Measurements from ENCODE around the gene HYAL3. TPM values are rescaled to one million over a fixed set of nuclear protein-coding genes. Genes with fewer than 3 reads are reported as not detected.

Gene HYAL3
- total and polyA plus RNA-seq, 2 of the 13 experiments (the other 11 are each of a cell fraction or from before 2014, with no cell fraction given), result 5.5 to 10.4 TPM

DNA sequence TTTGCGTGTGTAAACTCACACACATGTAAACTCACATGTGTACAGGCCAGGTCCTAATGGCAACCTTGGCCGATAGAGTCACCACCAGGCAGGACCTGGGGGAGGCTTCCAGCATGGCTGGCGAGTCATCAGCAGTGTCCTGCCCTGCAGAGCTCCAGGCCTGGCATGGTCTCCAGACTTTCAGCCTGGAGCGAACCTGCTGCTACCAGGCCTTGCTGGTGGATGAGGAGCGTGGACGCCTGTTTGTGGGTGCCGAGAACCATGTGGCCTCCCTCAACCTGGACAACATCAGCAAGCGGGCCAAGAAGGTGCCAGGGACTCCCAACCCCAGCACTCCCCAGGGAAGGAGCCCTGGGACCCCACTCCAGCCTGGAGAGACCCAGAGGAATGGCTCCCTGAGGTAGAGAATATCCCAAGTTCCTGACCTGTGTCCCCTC lies 29.2 kb downstream of the HYAL3 start:
- Histone ChIP-seq H3K36me3 (replicated peaks in 1 of 2; ENCODE audit: control insufficient read depth in 1 of 2, insufficient read depth in 2 of 2, low read length in 2 of 2) (peaks cover 4 to 13% of the 10 kb centered on the region in 2 experiments), H3K4me1 (ENCODE audit: insufficient read depth, low read length) (peaks cover 84% of the 10 kb centered on the region), H3K4me3 (replicated peaks in 1 of 3; ENCODE audit: insufficient read depth in 1 of 3, low read depth in 2 of 3, low read length in 3 of 3) (peak overlapping the region; percentile 71 to 88 (median 83)), H3K4me2 (ENCODE audit: low read depth, low read length) (peak overlapping the region; percentile 98), H3K9ac (ENCODE audit: insufficient read depth, low read depth, low read length) (peak overlapping the region; percentile 94), H3K9me3 (ENCODE audit: low read length) (no peaks in the 10 kb centered on the region), H3K27ac (ENCODE audit: extremely low read length, insufficient read depth, low read length) (peak overlapping the region; percentile 88), H3K27me3 (ENCODE audit: control insufficient read depth in 1 of 2, insufficient read depth in 2 of 2, low read length in 2 of 2) (no peaks in the 10 kb centered on the region; a peak in 1 of 5 replicates), H2AFZ (ENCODE audit: low read length) (no peak overlapping the region), H4K20me1 (ENCODE audit: insufficient read depth, low read length) (no peaks in the 10 kb centered on the region; the same call in 1 of the 2 replicates), H3K79me2 (ENCODE audit: insufficient read depth, low read length) (peaks cover 33% of the 10 kb centered on the region)
- FAIRE-seq (no peak), ATAC-seq (no peak), DNase-seq (ENCODE audit: low spot score) (no peak)
- POLR2A ChIA-PET, result interaction anchor here (1.0 to 5.5 kb wide), 13 partner anchors 9 to 74 kb away, joined by 3 to 155 read pairs (median 11); partner anchors contain the start of genes GNAI2, HYAL2, HYAL3 and LSMEM2
- in situ Hi-C loops (cut with HindIII; ENCODE audit: extremely low pct_ligation_motif_present, low pct_unique_long_range_greater_than_20kb) (loop anchor here (5.0 to 10.0 kb wide), 2 partner anchors 43 to 75 kb away; partner anchors contain the start of gene GNAT1), intact Hi-C loops (cut with micrococcal nuclease; ENCODE audit: unreplicated experiment) (loop anchor here (5.0 kb wide), 2 partner anchors 43 to 78 kb away; partner anchors contain the start of gene GNAT1)
- 6% methylated on average over 5 of the region's 8 CpGs for WGBS (ENCODE audit: low lambda C conversion rate)
- BruUV-seq (replicated peaks), result no TSS peak
- CTCF ChIA-PET (ENCODE audit: low intra/inter-chr PET ratio, low total read pairs), result interaction anchor here (1.2 to 6.4 kb wide), 2 partner anchors 9 to 43 kb away, joined by 3 to 63 read pairs; no protein-coding TSS in a partner anchor
- 0 out of 2 replicates have a peak, but pooled peaks have one; percentile 33 for TF ChIP-seq ZNF232 (CRISPR knock-in tag; IDR thresholded peaks at IDR 0.05; ENCODE audit: borderline replicate concordance)
- peak; percentile 44; the same call in 1 of the 2 replicates for TF ChIP-seq ARNTL (CRISPR knock-in tag; IDR thresholded peaks at IDR 0.05)
- 0 out of 2 replicates have a peak, but pooled peaks have one; percentile 58 for TF ChIP-seq PAWR (CRISPR knock-in tag; IDR thresholded peaks at IDR 0.05; ENCODE audit: borderline replicate concordance)
- TF ChIP-seq, protein P1, sequence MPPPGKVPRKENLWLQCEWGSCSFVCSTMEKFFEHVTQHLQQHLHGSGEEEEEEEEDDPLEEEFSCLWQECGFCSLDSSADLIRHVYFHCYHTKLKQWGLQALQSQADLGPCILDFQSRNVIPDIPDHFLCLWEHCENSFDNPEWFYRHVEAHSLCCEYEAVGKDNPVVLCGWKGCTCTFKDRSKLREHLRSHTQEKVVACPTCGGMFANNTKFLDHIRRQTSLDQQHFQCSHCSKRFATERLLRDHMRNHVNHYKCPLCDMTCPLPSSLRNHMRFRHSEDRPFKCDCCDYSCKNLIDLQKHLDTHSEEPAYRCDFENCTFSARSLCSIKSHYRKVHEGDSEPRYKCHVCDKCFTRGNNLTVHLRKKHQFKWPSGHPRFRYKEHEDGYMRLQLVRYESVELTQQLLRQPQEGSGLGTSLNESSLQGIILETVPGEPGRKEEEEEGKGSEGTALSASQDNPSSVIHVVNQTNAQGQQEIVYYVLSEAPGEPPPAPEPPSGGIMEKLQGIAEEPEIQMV (CRISPR knock-in tag; IDR thresholded peaks at IDR 0.05; ENCODE audit: low read depth), result peak; percentile 58; the same call in 1 of the 2 replicates
- TF ChIP-seq RXRA (CRISPR knock-in tag; IDR thresholded peaks at IDR 0.05), result peak; percentile 20; the same call in 1 of the 2 replicates
- peak; percentile 1; the same call in 1 of the 2 replicates for TF ChIP-seq KDM5B (CRISPR knock-in tag; IDR thresholded peaks at IDR 0.05; ENCODE audit: borderline replicate concordance)
- TF ChIP-seq MXI1 (IDR thresholded peaks at IDR 0.05; ENCODE audit: borderline replicate concordance, low read depth, low read length), result 0 out of 3 replicates have a peak, but pooled peaks have one; percentile 4
- TF ChIP-seq ZNF343 (CRISPR knock-in tag; IDR thresholded peaks at IDR 0.05), result peak; percentile 59; the same call in 1 of the 2 replicates
- TF ChIP-seq FOXC1 (CRISPR knock-in tag; IDR thresholded peaks at IDR 0.05; ENCODE audit: borderline replicate concordance), result 0 out of 2 replicates have a peak, but pooled peaks have one; percentile 15
- TF ChIP-seq ZFP62 (CRISPR knock-in tag; IDR thresholded peaks at IDR 0.05), result no peak
- TF ChIP-seq, protein P2, sequence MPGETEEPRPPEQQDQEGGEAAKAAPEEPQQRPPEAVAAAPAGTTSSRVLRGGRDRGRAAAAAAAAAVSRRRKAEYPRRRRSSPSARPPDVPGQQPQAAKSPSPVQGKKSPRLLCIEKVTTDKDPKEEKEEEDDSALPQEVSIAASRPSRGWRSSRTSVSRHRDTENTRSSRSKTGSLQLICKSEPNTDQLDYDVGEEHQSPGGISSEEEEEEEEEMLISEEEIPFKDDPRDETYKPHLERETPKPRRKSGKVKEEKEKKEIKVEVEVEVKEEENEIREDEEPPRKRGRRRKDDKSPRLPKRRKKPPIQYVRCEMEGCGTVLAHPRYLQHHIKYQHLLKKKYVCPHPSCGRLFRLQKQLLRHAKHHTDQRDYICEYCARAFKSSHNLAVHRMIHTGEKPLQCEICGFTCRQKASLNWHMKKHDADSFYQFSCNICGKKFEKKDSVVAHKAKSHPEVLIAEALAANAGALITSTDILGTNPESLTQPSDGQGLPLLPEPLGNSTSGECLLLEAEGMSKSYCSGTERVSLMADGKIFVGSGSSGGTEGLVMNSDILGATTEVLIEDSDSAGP (CRISPR knock-in tag; IDR thresholded peaks at IDR 0.05; ENCODE audit: borderline replicate concordance), result no peak; the same call in 1 of the 2 replicates
- TF ChIP-seq, protein P3, sequence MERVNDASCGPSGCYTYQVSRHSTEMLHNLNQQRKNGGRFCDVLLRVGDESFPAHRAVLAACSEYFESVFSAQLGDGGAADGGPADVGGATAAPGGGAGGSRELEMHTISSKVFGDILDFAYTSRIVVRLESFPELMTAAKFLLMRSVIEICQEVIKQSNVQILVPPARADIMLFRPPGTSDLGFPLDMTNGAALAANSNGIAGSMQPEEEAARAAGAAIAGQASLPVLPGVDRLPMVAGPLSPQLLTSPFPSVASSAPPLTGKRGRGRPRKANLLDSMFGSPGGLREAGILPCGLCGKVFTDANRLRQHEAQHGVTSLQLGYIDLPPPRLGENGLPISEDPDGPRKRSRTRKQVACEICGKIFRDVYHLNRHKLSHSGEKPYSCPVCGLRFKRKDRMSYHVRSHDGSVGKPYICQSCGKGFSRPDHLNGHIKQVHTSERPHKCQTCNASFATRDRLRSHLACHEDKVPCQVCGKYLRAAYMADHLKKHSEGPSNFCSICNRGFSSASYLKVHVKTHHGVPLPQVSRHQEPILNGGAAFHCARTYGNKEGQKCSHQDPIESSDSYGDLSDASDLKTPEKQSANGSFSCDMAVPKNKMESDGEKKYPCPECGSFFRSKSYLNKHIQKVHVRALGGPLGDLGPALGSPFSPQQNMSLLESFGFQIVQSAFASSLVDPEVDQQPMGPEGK (CRISPR knock-in tag; IDR thresholded peaks at IDR 0.05), result no peak
- TF ChIP-seq, protein P4, sequence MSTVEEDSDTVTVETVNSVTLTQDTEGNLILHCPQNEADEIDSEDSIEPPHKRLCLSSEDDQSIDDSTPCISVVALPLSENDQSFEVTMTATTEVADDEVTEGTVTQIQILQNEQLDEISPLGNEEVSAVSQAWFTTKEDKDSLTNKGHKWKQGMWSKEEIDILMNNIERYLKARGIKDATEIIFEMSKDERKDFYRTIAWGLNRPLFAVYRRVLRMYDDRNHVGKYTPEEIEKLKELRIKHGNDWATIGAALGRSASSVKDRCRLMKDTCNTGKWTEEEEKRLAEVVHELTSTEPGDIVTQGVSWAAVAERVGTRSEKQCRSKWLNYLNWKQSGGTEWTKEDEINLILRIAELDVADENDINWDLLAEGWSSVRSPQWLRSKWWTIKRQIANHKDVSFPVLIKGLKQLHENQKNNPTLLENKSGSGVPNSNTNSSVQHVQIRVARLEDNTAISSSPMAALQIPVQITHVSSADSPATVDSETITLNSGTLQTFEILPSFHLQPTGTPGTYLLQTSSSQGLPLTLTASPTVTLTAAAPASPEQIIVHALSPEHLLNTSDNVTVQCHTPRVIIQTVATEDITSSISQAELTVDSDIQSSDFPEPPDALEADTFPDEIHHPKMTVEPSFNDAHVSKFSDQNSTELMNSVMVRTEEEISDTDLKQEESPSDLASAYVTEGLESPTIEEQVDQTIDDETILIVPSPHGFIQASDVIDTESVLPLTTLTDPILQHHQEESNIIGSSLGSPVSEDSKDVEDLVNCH (CRISPR knock-in tag; IDR thresholded peaks at IDR 0.05), result 0 out of 2 replicates have a peak, but pooled peaks have one; percentile 53
- TF ChIP-seq FOSL1 (CRISPR knock-in tag; IDR thresholded peaks at IDR 0.05; ENCODE audit: borderline replicate concordance), result 0 out of 2 replicates have a peak, but pooled peaks have one; percentile 27
